AG04450 (cell line): ENCODE measurements around the gene RNF133. TPM values are rescaled to one million over a fixed set of nuclear protein-coding genes. Genes with fewer than 3 reads are reported as not detected.

Experiments
- CTCF ChIA-PET: fragments of 300-600, 350-600 bp; formaldehyde crosslinking; extraction: SDS; loops from one replicate; lab custom pipeline; 2022; ENCODE audit warnings: antibody characterized with exemption, inconsistent platforms; lab: Charles Lee
- POLR2A ChIA-PET: fragments of 350-600 bp; formaldehyde crosslinking; extraction: SDS; loops from one replicate; lab custom pipeline; 2021; ENCODE audit warnings: antibody characterized with exemption, inconsistent platforms; lab: Yijun Ruan, JAX
- DNase-seq: peaks from one replicate; pipeline ENCODE4 v3.0.0-alpha.2; 2011; ENCODE audit warnings: low read depth, low spot score
- H3K27ac ChIP-seq: one replicate; pipeline ENCODE4 v1.5.1; 2012; ENCODE audit warnings: low read depth, low read length, control low read depth
- H3K27me3 ChIP-seq: one replicate; pipeline ENCODE4 v1.6.0; 2012; ENCODE audit warnings: low read length; ENCODE audit not compliant: control insufficient read depth, insufficient read depth
- H3K4me3 ChIP-seq: 2 replicates; pipeline ENCODE4 v1.5.1; 2011; ENCODE audit warnings: mild to moderate bottlenecking, low read depth, low read length, control low read depth
- H3K9me3 ChIP-seq: 2 replicates; pipeline ENCODE4 v1.5.1; 2012; ENCODE audit warnings: low read length; ENCODE audit not compliant: control insufficient read depth, insufficient read depth
- polyA plus RNA-seq: library from polyadenylated mRNA; depleted of rRNA; stranded (reverse); fragments of >200 nt; gene quantifications from 2 replicates; pipeline ENCODE4 v1.2.3, GENCODE V29; 2011
- TF ChIP-seq, protein P1 (sequence below): IDR thresholded peaks from 2 replicates; pipeline ENCODE4 v1.5.1; 2011; ENCODE audit warnings: low read depth, low read length, control low read depth, inconsistent platforms

The RNF133 gene
- polyA plus RNA-seq, 1 experiment = not detected

DNA sequence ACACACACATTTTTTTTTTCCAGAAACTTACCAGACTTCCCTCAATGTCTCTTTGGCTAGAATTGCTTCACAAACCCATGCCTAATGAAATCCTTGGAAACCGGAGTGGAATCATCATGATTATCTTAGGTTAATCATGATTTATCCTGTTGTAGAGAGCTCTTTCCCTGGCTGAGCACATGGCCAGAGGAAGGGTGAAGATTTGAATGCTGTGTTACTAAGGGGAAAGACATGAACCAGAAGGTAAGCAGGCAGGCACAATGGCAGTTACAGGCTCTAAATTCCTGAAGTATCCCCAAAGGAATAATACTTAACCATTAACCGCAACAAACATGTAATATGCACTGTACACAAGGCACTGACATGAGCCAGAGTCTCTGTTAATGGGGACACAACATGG, 7.9 kb upstream of the RNF133 start:
- H3K4me3 ChIP-seq = no peak overlapping the region
- POLR2A ChIA-PET = no interaction called here

DNA sequence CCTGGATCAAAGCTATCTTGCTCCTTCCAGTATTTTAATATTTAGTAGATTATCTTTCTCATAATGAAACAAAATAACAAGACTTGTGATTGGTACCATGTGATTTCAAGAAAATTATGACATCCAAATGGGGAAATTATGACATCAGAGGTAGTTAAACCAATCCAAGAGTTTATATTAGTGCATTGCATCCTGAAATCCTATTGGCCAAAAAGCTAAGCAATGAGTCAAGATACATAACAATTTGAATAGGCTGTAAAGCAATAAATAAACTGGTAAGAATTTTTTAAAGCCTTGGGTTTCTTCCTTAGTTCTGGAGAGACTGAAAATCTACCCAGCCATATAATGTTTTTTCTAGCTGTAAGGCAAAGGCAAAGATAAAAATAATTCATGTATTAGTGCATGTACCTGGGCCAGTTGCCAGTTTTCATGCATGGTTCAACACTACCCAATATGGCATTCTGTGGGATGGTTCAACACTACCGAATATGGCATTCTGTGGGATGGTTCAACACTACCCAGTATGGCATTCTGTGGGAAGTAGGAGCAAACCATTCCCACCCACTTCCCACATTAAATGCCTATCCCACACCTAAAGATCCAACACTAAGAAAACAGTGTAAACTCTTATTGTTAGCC, 4.1 kb upstream of the RNF133 start, which contains the start of gene RNF148:
Gene RNF148 (minus strand): TSS at position 51 of the 639 bp plus-strand sequence. CDS start 172 bp downstream, outside the sequence.
- Histone ChIP-seq H3K27me3 (no peaks in the 10 kb centered on the region), H3K27ac (no peak within 1 kb of the TSS), H3K9me3 (peaks cover 3% of the 10 kb centered on the region; the same call in 1 of the 2 replicates), H3K4me3 (no peak within 1 kb of the TSS)
- POLR2A ChIA-PET = no interaction called here
- TF ChIP-seq, protein P1, sequence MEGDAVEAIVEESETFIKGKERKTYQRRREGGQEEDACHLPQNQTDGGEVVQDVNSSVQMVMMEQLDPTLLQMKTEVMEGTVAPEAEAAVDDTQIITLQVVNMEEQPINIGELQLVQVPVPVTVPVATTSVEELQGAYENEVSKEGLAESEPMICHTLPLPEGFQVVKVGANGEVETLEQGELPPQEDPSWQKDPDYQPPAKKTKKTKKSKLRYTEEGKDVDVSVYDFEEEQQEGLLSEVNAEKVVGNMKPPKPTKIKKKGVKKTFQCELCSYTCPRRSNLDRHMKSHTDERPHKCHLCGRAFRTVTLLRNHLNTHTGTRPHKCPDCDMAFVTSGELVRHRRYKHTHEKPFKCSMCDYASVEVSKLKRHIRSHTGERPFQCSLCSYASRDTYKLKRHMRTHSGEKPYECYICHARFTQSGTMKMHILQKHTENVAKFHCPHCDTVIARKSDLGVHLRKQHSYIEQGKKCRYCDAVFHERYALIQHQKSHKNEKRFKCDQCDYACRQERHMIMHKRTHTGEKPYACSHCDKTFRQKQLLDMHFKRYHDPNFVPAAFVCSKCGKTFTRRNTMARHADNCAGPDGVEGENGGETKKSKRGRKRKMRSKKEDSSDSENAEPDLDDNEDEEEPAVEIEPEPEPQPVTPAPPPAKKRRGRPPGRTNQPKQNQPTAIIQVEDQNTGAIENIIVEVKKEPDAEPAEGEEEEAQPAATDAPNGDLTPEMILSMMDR = no peak
- CTCF ChIA-PET = no interaction called here
- no peak for DNase-seq

More for the DNA sequence above, 7.9 kb upstream of the RNF133 start:
- Histone ChIP-seq H3K9me3 (no peaks in the 10 kb centered on the region; the same call in 1 of the 2 replicates), H3K27me3 (no peaks in the 10 kb centered on the region), H3K27ac (no peak overlapping the region)
- CTCF ChIA-PET = no interaction called here
- no peak for DNase-seq
- TF ChIP-seq, protein P1 = no peak

DNA sequence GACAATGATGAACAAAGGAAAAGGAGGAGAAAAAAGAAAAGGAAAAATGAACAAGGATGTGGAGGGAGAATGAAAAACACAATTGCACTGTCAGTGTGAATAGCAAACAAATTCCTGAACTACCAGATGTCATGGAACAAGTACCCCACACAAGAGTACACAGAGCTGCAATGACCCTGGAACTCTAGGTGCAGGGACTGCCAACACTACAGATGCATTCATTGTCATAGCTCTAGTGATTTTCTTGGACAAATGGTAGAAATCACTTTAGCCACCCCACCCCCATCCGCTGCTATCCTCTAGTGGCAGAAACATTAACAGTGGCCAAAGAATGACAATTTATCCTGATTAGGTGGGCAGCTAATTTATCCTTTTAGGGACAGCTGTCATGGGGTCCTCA, 3.1 kb downstream of the RNF133 start:
- no peak overlapping the region for H3K4me3 ChIP-seq
- H3K9me3 ChIP-seq = peaks cover 27% of the 10 kb centered on the region
- POLR2A ChIA-PET = no interaction called here
- CTCF ChIA-PET = no interaction called here
- TF ChIP-seq, protein P1 = no peak
- no peak for DNase-seq
- no peaks in the 10 kb centered on the region for H3K27me3 ChIP-seq
- H3K27ac ChIP-seq = no peak overlapping the region

DNA sequence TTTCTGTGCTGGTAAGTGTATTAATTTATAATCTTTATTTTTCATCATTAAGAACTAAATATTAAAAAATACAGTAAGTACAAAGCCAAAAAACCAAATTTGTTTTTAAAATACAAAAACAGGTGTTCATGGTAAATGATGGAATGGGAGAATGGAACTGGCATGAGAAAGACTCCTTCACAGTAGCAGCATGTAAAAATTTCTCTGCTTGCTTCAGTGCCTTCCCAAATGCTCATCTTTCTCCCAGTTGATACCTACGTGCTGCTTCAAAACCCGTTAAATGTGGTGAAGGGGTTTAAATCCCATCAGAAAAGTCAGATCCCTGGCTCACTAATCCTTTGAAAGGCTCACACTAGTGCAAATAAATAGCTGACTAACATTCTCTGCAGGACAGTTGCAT, 4.2 kb downstream of the RNF133 start:
- CTCF ChIA-PET = no interaction called here
- Histone ChIP-seq H3K9me3 (peaks cover 34% of the 10 kb centered on the region), H3K27ac (no peak overlapping the region), H3K4me3 (no peak overlapping the region), H3K27me3 (no peaks in the 10 kb centered on the region)
- POLR2A ChIA-PET = no interaction called here
- TF ChIP-seq, protein P1 = no peak
- no peak for DNase-seq

DNA sequence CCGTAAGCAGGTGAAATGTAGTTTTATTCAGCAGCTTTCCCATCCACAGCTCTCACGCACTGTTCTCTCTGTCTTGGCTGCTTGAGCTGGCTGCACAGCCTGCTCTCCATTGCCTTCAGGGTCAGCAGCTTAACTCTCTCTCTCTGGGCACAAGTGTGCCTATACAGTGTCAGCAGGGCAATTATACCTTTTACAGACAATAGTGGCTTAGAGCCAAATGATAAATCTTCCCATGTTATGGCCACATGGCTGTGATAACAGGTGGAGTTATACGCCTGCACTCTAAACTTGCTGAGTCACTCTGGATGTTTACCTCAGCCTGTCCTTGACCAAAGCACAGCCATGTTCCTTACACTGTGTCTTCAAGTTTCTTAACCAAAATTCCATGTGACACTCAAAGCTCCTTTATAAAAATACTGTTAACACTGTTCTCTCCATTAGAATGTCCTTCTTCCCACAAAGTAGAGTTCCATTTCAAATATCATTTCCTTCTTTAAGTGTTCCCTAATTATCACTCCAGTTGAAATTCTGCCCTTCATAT, 6.1 kb downstream of the RNF133 start:
- H3K4me3 ChIP-seq = no peak overlapping the region
- POLR2A ChIA-PET = no interaction called here

More for the DNA sequence above, 6.1 kb downstream of the RNF133 start:
- CTCF ChIA-PET = no interaction called here
- TF ChIP-seq, protein P1 = no peak
- DNase-seq = no peak
- Histone ChIP-seq H3K9me3 (peaks cover 41% of the 10 kb centered on the region), H3K27me3 (no peaks in the 10 kb centered on the region), H3K27ac (no peak overlapping the region)
